ENCODE data around the gene CNTRL.

GRCh38 chr9:121026260-121026691 is 48.5 kb upstream of the CNTRL start:
- TF ChIP-seq POLR2A (IDR thresholded peaks at IDR 0.05; ENCODE audit: low read depth, low read length), result no peak
- TF ChIP-seq POLR2AphosphoS5 (IDR thresholded peaks at IDR 0.05; ENCODE audit: low read depth, low read length), result no peak

Measured in GM12892 (cell line).